GM19240 (cell line): Measurements from ENCODE around the gene XRCC3.

Experiments used
- DNase-seq: peaks from one replicate; pipeline ENCODE4 v3.0.0; 2011; ENCODE audit warnings: low spot score; ENCODE audit not compliant: insufficient read length

Gene XRCC3

DNA sequence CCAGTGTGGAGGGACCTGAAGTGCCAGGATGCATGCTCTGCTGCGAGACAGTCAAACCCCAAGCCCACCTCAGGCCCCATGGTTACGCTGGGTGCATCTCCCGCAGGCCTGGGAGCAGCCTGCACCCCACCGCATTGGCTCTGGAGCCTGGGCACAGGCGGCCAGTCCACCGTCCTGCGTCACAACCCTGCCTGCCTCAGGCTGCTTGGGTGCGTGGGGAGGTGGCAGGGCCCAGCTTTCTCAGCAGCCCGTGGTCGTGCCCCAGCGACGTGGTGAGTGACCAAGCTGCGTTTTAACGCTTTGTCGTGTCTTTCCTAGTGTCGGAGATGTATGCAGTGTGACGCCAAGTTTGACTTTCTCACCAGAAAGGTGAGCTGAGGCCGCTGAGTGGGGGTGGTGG is 11.2 kb upstream of the XRCC3 start:
- no peak for DNase-seq

DNA sequence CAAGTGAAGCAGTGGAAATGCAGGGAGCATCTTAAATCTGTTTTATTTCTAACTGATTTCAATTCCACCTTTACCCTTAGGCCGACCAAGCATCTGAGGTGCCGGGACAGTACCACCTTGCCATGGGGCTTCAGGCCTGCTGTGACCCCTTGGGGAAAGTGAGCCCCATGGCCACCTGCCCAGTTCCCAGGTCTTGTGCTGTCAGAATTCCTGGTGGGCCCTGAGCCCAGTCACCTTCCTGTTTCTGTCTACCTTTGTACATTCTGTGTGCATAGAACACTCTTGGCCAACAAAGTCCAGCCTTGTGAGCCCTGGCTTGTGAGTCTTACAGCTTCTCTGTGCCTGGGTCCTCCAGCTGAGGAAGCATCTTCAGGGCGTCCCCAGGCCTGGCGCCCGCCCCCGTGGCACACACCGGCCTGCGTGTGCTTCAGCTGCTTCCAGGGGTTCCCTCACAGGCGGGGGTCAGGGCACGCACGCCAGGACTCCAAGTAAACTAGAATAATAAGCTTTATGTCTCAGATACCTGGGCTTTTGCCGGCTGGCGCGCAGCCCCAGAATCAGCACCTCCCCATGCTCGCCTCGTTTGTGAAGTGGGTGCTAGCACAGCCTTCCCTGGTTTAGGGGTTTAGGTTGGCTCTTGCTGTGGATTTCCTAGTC is 10.6 kb upstream of the XRCC3 start:
- DNase-seq, result no peak

DNA sequence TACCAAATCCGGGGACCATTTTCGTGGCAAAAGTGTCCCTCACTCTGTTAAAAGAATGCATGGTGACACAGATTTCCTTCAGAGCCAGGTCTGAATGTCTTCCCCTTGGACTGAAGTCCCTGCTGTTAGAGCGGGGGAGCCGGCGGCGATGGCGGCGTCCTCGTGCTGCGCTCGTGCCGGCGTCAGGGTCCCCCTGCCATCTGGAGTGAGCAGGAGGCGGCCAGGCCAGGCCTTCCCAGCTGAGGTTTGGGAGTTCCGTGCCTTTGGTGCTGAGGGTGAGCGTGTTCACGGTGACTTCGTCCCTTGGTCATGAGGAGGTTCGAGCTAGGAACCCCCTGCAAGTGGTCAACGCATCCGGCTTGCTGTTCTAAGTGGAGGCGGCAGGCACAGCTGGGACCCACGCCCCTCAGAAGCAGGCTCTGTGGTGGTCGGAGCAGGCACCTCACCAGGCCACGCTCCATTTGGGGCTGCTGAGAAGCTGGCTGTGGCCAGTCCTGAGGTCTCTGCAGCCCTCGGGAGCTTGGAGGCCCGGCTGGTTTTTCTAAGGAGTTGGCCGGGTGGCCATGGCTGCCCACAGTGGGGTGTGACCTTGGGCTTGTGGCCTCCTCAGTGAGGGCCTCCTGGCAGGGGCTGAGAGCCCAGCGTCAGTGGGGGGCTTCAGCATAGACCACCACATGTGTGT is 9.9 kb upstream of the XRCC3 start:
- DNase-seq, result no peak

DNA sequence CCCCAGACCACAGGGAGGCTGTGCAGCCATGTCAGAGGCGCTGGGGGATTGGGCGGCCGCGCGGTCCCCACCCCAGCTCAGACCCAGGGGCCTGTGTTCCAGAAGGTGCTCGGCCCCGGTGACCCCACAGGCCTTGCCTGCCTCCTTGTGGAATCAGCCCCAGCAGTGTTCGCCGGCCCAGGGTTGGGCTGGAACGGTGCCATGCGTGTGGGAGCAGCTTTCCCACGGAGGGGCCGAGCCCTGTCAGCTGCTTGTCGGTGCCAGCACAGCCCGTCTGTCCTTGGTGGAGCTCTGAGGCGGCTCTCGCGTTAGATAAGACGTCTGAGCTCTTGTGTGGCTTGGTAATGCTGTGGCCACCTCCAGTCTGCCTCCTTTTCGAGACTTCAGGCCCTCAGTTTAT is 8.9 kb upstream of the XRCC3 start:
- no peak for DNase-seq

DNA sequence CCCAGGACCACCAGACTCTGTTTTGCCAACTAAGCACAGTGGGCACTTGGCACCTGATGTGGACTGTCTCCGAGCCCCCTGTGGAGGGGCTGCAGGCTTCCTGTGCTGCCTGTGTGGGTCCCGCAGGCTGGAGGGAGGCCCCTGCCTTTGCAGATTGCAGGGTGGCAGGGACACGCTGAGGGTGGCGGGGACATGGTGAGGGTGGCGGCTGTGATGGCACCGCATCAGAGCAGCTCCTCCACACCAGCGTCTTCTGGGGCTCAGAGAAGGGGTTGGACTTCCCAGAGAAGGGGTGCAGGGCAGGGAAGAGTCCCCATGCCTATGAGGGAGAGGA is 8.5 kb upstream of the XRCC3 start:
- DNase-seq, result no peak

DNA sequence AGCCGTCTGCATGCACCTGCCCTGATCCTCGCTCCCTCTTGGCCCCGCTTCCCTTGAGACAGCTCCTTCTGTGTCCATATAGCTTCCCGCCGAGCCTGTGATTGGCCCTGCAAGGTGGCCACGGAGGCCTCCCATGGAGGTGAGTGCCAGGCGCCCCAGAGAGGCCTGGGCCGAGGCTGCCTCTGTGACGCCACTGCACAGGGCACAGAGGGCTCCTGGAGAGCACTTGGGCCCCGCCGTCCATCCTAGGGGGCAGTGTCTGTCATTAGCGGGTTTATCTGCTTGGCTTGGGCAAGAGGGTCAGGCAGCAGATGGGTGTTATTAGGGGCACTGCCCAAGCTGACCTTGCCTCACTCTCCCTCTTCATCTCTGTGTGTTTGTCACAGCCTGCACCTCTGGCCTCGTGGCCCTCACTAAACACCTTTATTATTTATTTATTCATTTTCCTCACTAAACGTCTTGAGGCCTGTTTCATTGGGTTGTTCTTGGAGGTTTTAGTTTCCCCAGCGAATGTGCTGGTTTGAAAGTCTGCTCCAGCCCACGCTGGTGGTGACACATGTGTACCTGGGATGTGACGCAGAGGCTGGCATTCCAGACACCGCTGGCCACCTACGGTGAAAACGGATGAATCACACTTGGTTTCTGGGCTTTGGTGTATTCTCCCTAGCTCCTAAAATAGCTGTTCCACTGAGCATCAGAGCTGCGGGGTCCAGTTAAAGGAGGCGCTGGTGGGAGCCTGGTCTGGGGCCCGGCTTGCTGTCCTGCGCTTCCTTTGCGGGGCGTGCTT is 6.3 kb upstream of the XRCC3 start:
- DNase-seq, result no peak

DNA sequence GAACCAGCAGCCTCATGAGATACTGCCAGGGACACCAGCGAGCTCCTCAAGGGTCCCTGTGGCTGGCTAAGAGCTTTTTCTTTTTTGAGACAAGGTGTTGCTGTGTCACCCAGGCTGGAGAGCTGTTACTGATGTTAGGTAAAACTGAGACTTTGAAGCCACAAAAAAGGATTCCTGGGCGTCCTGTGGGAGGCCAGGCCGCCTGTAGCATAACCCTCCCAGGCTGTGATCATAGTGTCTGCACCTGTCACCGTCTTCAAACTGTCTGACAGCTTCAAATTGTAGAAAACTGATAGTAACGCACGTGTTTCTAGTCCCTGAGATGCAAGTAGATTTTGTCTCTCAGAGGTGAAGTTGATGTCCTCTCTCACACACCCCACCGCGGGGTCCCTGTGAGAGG is 4.5 kb upstream of the XRCC3 start:
- DNase-seq, result no peak

DNA sequence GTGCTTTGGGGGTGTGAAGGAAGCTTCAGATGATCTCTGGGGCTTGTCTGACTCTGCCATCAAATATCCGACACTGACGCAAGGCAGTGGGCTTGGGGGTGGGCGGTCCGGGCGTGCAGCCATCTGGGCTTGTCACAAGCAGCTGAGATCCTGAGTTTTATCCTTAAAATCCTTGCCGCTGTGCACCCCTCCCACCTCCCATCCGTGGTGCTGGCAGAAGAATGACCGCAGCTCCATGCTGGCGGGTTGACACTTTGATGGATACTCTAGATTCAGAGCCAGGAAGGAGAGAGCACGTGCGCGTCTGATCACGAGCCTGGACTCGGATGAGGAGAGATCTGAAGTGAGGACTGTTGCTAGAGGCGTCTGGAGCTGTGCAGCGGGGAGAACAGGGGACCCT is 3.3 kb upstream of the XRCC3 start:
- no peak for DNase-seq

DNA sequence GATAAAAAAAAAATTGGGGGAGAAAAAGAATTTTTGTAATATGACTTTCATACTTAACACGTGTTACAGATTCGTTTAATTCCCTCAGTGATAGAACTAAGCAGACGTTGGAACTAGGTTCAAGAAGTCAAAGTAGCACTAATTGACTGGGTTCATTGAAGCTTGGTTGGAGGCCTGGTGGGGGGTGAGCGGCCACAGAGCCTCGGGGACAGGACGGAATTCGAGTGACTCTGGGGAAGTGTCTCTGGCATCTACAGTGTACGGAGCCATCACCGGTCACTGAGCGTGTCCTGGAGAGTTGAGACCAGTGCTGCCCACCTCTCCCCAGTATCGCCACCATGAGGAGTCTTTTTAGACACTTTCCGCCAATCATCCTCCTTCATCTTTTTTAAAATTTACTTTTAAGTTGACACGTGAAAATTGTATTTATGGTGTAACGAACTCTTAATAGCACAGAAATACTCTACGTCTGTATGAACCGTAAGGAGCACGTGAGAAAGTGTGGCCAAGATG is 1.7 kb upstream of the XRCC3 start:
- no peak for DNase-seq

DNA sequence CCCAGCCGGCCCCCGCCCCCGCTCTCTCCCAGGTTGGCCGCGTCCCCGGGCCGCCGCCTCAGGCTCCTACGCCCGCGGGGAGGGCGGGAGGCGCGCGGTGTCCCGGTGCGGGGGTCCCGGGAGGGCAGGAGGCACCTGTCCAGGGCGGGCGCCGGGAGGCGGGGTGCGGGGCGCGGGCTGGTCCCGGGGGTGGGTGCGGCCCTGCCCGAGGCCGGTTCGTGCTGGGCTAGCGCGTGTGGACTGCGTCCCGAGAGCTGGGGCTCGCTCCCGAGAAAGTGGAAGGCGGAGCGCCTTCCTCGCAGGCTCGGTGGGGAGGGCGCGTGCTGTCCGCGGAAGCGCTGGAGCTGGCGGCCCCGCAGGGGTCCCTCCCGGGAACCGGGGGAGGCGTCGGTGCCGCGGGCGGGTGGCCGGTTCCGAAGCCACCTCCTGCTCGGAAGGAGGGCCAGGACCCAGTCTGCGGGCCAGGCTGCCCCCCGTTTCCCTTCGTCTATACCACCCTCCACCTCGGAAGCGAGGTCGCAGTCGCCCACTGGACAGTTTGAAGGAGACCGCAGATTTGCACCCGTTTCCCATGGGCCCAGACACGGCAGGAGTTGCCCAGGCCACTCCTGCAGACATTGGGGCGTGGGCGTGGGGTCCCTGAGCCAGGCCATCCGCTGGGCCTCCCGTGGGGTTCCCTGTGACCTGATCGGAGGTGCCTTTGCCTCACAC is 995 bp upstream of the XRCC3 start:
- peak; percentile 39 for DNase-seq

DNA sequence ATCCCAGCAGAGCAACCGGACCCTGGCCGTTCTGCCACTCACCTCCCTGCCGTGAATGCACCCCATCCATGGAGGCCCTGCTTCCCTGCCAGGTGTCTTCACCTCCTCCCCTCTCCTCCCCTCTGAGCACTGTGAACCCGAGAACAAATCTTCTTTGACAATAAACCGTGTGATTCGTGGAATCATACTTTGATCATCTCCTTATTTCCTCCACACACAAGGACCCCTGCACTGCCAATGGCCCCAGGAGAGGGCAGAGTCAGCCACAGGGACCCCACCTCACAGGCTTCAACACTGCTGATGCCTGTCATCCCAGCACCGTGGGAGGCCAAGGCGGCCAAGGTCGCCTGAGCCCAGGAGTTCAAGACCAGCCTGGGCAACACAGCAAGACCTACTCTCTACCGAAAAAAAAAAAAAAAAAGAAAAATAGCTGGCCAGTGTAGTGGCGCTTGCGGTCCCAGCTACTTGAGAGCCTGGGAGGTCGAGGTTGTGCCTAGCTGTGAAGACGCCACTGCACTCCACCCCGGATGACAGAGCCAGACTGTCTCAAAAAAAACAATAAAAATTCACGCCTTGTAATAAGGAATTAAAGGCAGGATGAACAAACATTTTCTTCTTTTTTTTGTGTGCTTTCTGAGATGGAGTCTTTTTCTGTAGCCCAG is 1.1 kb downstream of the XRCC3 start:
- no peak for DNase-seq

DNA sequence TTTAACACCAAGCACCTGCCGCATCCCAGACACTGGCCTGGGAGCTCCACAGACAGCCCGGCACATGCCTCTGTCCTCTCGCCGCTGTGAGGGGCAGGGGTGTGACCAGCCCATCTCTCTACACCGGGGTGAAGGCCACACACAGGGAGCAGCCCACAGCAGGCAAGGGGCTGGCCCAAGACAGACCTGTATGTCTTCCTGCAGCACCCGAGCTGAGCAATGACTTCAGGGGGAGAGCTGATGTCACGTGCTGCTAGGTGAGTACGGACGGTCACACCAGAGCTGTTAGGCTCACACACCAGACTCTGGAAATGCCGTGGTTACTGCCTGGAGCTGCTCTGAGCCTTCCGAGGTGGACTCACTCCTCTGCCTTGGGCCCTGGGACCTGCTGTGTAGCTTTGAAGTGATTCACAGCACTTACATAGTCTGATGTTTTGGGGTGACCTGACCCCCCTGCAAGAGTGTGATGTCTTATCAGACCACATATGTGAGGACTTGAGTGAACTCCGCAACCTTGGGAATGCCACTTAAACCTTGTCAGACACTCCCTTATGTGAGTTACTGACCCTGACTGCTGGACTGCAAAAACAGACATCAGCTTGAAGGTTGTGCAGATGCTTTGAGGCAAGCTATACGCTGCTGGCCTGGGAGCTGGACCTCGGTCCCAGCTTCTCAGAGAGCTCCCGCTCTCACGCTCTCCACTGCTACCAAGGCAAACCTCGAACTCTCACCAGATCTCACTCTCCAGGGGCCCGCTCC is 1.8 kb downstream of the XRCC3 start:
- DNase-seq, result no peak

DNA sequence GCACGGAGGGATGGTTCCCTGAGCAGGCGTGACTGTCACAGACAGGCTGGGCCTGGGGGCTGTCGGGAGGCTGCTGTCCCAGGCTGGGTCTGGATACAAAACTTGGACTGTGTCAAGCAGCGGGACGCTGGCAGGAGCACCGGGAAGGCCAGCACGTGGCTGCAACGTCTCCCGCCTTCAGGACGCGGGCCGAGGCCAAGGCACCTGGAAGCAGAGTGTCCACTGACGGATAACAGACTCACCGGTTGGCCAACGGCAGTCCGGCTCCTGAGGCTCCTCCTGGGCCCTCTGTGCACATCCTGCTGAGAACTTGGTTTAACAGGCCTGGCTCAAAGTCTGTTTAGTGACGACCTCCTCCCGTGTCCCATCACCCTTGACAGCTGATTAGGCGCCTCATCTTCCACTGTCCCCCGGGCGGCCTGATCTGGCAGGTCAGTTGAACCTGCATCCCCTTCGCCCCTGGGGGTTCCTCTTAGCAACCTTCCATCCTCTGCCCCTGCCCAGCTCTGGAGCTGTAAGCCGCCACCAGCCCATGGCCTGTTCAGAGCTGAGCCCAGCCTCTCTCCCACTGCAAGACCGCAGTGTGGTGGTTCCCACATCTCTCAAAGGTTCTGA is 2.5 kb downstream of the XRCC3 start:
- DNase-seq, result no peak

DNA sequence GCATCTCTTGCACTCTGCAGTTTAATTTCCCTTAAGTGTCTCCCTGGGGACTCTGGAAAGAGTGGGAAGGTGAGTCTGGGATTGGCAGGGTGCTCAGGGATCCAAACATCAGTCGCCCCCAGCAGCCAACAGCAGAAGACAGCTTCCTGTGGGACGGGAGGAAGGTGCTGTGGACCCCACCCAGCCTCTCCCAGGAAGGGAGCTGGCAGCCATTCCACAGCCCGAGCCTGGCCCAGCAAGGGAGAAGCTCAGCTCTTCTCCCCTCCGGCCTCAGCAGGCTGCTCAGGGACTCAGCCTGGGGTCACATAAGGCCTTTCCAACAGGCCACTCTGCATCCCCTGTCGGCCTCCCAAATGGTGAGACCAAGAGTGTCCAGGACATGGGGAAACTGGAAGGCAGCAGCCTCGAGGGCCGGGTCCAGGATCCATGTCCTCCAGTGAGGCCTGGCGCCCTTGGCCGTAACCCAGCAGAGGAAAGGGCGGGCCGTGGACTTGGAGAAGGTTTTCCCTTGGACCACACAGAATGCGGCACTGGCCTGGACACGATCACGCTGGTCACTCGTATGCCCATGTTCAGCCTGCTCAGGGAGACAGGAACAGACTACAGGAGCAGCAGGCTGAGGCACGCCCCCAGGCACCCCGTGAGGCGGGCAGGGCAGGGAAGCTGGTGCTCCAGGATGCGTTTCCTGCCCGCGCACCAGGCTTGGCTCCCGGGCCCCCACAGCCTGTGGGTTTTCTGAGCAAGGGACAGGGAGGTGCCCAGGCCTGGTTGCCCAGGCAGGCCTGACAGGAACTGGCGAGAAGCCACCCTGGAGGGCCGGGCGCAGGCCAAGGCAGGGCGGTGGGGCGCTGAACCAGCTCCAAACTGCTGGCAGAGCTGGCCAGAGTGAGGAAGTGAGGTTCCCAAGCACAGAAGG is 3.5 kb downstream of the XRCC3 start:
- no peak for DNase-seq

DNA sequence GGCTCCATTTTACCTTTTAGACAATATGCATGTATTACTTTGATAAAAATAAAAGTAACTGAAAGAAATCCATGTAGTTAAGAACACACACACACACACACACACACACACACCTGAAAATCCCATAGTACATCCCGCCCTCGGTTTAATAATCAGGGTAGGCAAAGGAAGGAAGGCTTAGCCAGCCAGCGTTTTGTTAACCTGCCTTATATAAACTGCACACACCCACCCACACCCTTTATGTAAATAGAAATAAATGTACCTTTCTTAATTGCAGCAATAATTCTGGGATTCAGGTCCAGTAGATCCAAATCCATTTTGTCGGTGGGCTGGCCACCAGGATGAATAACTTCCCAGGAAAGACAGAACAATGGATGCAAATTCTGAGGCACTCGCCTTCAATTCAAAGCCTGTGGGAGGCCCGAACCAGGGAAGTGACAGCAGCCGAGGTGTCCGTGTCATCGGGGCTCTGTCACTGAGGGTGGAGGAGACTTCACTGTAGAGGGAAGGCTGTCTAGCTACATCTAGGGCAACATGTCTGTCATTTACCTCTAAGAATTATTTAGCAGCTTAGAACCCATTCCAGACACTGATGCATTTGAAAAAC is 4.4 kb downstream of the XRCC3 start:
- no peak for DNase-seq

DNA sequence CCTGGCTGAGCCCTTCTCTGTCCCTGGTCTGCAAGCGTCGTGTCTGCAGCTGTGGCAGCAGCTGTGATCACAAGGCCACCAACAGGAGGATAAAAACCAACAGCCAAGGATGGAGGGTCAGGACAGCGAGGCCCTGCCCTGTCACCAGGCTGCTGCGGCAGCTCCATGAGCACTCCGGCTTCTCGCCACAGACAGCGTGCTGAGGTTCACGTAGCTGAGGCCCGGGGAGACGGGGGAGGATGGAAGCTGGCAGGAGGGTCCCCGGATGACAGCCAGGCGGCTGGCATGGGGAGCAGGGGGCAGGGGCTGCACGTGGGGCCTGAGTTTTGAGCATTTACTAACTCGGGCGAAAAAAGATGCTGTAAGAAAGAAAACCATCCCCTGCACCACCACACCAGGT is 5.4 kb downstream of the XRCC3 start:
- DNase-seq, result no peak

DNA sequence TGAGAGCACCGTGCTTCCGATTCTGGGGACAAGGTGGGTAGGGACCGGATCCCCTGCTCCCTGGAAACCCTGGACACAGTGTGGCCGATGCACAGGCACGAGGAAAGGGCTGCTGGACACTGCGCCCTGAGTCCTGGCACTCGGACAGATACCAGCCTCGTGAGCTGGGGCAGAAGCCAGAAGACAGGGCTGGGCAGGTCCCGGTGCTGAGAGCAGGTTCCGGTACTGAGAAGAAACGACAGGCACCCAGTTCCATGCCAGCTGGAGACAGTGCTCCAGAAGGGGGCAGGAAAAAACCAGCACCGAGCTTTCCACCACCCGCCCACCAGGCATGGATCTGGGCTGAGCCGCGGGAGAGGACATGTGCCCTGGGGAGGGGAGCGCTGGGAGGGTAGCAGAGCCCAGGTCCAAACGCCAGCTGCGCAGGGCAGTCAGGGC is 6.5 kb downstream of the XRCC3 start:
- DNase-seq, result no peak
